GM12865 (cell line): ENCODE measurements around the gene MEGF10.

Experiments used
- DNase-seq: peaks from one replicate; pipeline ENCODE4 v3.0.0; 2010; ENCODE audit warnings: low read depth
- H3K4me3 ChIP-seq: 2 replicates; pipeline ENCODE4 v1.5.1; 2011; ENCODE audit warnings: mild to moderate bottlenecking, low read depth, low read length, control low read depth
- CTCF ChIP-seq: IDR thresholded peaks from 2 replicates; pipeline ENCODE4 v1.5.1; 2011; ENCODE audit warnings: low read length, control low read depth, low read depth, inconsistent platforms; ENCODE audit not compliant: insufficient read depth; ENCODE audit errors: missing control alignments

The MEGF10 gene

DNA sequence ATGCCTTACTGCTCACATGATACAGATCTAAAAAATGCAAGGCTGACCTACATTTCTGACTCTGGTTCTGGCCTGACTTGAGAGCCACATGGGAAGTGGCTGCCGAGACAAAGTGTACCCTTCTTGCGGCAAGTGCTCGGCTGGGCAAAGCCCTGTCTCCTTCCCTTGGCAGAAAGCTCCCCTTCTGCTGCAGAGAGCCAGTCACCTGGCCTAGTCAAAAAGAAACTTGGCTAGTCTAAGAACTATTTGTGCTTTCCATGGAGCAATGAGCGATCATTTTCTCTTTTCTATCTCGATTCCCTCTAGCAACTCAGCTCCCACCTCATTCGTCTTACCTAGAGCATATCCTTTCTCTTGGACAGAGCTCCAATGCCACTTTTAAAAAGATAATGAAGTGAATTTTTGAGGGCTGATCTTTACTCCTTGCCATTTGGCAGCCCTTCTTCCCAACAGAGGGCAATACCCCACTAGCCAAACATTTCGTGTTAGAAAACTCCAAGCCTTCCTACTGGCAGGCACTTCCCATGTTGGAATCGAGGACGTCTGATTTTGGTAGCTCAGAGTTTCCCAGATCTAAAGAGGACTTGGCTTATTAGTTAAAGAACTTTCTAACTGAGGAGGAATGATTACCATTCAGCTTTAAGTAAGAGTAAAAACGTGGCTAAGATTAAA lies 118.8 kb downstream of the MEGF10 start:
- DNase-seq: no peak

DNA sequence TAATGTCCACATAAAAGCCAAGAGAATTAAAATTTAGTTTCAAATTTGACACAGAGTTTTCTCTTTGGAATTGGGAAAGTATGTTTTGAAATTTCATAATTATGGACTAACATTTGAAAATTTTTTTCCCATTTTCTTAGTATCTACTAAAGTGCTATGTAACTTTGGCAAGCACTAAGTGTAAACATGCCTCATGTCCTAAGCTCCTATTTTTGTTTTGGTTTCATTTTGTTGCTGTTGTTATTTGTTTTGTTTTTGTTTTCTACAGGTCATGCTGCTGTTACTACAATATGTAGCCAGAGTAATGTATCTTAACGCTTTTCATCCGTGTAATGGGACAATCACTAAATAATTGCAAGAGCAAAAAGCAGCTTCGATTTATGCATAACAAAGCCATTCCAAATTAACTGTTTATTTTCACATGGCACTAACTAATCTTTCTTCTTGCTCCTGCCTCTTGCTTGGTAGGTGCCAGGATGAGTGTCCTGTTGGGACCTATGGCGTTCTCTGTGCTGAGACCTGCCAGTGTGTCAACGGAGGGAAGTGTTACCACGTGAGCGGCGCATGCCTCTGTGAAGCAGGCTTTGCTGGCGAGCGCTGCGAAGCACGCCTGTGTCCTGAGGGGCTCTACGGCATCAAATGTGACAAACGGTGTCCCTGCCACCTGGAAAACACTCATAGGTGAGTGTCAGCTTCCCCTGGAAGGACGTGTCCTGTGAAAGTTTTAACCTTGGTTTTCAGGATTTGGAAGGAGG lies 119.5 kb downstream of the MEGF10 start:
- no peak for TF ChIP-seq CTCF
- DNase-seq: no peak
- H3K4me3 ChIP-seq: no peak overlapping the region; the same call in 1 of the 2 replicates

More for the DNA sequence above, 118.8 kb downstream of the MEGF10 start:
- no peak overlapping the region for H3K4me3 ChIP-seq
- TF ChIP-seq CTCF: no peak

- no peak for TF ChIP-seq CTCF
- DNase-seq: peak; percentile 44
- no peak overlapping the region for H3K4me3 ChIP-seq
Observed at GRCh38 chr5:127410959-127411358, 120.4 kb downstream of the MEGF10 start.

DNA sequence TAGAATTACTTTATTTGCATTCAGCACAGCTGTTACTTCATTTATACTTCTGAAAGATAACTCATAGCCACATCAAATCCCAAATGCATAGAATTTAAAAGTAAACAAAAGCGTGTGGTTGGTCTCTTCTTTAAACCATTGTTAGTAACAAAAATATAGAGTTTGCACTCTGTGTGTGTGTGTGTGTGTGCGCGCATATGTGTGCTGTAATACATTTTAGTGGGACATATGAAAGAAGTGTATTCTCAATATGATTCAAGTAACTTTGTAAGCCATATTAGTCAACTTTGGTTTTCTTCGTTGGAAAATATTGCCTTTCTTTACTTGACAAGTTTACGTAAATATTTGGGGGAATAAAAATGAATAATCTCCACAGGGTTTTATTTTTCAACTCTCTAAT lies 120.8 kb downstream of the MEGF10 start:
- no peak overlapping the region for H3K4me3 ChIP-seq
- no peak for DNase-seq
- TF ChIP-seq CTCF: no peak

DNA sequence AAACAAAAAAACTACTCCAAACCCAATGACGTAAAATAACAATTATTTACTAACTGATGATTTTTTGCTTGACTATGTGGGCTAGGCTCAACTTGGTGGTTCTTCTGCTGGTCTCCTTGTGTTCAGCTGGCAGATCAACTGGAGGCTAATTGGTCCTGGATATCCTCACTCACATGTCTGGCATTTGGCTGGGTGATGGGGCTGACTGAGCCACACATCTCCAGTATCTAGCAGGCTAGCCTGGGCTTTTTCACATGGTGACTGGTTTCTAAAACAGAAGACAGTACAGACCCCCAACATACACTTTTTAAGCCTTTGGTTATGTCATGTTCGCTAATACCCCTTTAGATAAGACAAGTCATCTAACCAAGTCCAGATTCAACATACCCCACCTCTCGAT lies 122.1 kb downstream of the MEGF10 start:
- TF ChIP-seq CTCF: no peak
- no peak overlapping the region for H3K4me3 ChIP-seq
- DNase-seq: no peak

GRCh38 chr5:127415034-127415433 lies 124.4 kb downstream of the MEGF10 start:
- DNase-seq: no peak
- no peak overlapping the region for H3K4me3 ChIP-seq
- TF ChIP-seq CTCF: no peak
